ENCODE measurements around the gene RNF130.

Gene RNF130

DNA sequence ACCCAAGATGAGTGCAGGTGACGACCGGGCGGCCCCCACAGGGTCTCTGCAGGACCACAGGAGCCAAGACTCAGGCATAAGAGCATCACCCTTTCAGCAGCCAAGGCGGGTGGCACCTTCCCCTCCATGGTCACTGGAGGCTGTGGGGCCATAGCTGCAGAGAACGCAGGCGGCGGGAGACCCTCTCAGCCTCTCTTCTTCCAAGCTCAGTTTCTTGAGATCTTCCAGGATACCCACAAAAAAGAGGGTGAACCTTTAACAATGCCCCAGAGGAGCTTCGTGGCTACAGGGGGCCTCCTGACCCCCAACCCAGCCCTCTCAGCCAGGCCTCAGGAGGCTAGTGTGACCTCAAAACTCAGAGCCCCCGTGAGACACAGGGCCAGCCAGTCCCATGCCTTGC is 158.1 kb downstream of the RNF130 start:
- H3K27ac ChIP-seq: no peak overlapping the region
- H3K27me3 ChIP-seq: no peaks in the 10 kb centered on the region
- TF ChIP-seq CTCF (IDR thresholded peaks at IDR 0.05): no peak
- H3K4me1 ChIP-seq: peaks cover 0 to 11% (median 3%) of the 10 kb centered on the region in 4 donors
- DNase-seq: no peak
- intact Hi-C loops (cut with DNase I; ENCODE audit: low total_unique reads): no loop called here
- no peaks in the 10 kb centered on the region for H3K9me3 ChIP-seq
- no peaks in the 10 kb centered on the region for H3K36me3 ChIP-seq
- H3K4me3 ChIP-seq: no peak overlapping the region

DNA sequence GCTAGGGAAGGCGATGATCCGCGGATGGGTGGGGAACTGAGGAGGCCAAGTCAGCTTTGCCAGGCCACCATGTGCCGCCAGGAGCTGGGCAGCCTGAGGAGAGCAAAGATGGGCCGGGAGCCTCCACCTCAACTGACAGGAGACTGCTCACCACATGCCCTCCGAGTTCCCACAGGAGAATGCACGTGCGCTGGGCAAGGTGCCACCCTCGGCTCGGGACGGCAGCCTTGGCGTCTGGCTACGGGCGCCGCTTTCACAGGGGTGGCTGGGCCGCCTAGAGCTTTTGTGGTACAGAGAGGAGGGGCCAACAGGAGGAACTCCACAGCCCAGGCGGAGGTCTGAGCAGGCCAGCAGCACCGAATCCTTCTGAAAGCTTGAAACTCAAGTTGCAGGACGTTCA is 158.6 kb downstream of the RNF130 start:
- no peaks in the 10 kb centered on the region for H3K27me3 ChIP-seq
- no peak for DNase-seq
- no peaks in the 10 kb centered on the region for H3K36me3 ChIP-seq
- H3K4me3 ChIP-seq: no peak overlapping the region
- intact Hi-C loops (cut with DNase I; ENCODE audit: low total_unique reads): no loop called here
- H3K27ac ChIP-seq: no peak overlapping the region
- no peak for TF ChIP-seq CTCF (IDR thresholded peaks at IDR 0.05)
- H3K9me3 ChIP-seq: no peaks in the 10 kb centered on the region
- H3K4me1 ChIP-seq: peaks cover 0 to 16% (median 8%) of the 10 kb centered on the region in 4 donors

DNA sequence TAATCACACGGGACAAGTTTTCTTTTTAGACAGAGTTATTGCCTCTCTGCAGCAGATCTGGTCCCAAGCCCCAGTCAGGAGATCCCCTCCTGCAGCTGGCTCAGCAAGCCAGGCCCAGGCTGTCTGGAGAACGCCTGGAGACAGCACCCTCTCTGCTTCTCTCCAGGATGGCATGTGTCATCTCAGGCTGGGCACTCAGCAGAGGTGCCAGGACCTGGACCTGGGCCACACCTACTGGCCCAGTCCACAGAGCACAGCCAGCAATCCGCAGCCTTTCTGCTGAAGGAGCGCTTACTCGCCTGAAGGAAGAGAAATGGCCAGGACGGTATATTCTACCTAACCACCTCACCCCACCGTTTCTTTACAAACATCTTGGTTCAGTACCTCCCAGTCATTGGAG is 159.2 kb downstream of the RNF130 start:
- Histone ChIP-seq H3K4me3 (no peak overlapping the region), H3K27me3 (no peaks in the 10 kb centered on the region), H3K36me3 (no peaks in the 10 kb centered on the region), H3K9me3 (no peaks in the 10 kb centered on the region), H3K4me1 (peaks cover 0 to 17% (median 8%) of the 10 kb centered on the region in 4 donors), H3K27ac (no peak overlapping the region)
- no peak for DNase-seq
- intact Hi-C loops (cut with DNase I; ENCODE audit: low total_unique reads): no loop called here
- no peak for TF ChIP-seq CTCF (IDR thresholded peaks at IDR 0.05)

DNA sequence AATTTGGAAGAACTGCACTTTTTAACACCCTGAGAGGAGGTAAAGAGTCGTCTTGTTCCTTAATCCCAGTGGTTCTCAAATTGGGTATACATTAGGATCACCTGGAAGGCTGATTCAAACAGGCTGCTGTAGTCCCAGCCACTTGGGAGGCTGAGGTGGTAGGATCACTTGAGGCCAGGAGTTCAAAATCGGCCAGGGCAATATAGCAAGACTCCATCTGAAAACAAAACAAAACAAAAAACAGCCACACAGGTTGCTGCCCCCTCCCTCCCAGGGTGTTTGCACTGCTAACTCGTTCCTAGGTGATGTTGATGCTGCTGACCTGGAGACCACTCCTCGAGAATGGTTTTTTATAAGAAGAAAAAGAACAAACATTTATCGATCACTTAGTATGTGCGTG is 162.3 kb downstream of the RNF130 start:
- H3K27ac ChIP-seq: no peak overlapping the region
- H3K4me3 ChIP-seq: no peak overlapping the region
- no peaks in the 10 kb centered on the region for H3K27me3 ChIP-seq
- H3K36me3 ChIP-seq: peaks cover 0 to 8% (median 6%) of the 10 kb centered on the region in 3 donors
- DNase-seq: no peak
- intact Hi-C loops (cut with DNase I; ENCODE audit: low total_unique reads): loop anchor here (5.0 kb wide), 2 partner anchors 102 to 163 kb away; partner anchors contain the start of genes MGAT4B and RNF130
- TF ChIP-seq CTCF (IDR thresholded peaks at IDR 0.05): no peak
- no peaks in the 10 kb centered on the region for H3K9me3 ChIP-seq
- peaks cover 0 to 28% (median 18%) of the 10 kb centered on the region in 4 donors for H3K4me1 ChIP-seq

- H3K4me3 ChIP-seq: peak overlapping the region; percentile 67 to 79
- H3K27me3 ChIP-seq: no peaks in the 10 kb centered on the region
- H3K27ac ChIP-seq: peak overlapping the region; percentile 70 to 80
Measured at GRCh38 chr5:179908528-179908927, 163.0 kb downstream of the RNF130 start.

More at GRCh38 chr5:179908528-179908927, 163.0 kb downstream of the RNF130 start:
- Histone ChIP-seq H3K4me1 (peaks cover 0 to 22% (median 18%) of the 10 kb centered on the region in 4 donors), H3K9me3 (no peaks in the 10 kb centered on the region), H3K36me3 (peaks cover 0 to 13% (median 10%) of the 10 kb centered on the region in 3 donors)
- intact Hi-C loops (cut with DNase I; ENCODE audit: low total_unique reads): loop anchor here (5.0 kb wide), 2 partner anchors 101 to 164 kb away; partner anchors contain the start of genes MGAT4B and RNF130
- no peak for TF ChIP-seq CTCF (IDR thresholded peaks at IDR 0.05)
- no peak for DNase-seq

Data from tibial artery (tissue), 4 donors.